Endothelial cell of umbilical vein (primary cell): ENCODE results near the gene PEDS1. TPM values are rescaled to one million over a fixed set of nuclear protein-coding genes. Genes with fewer than 3 reads are reported as not detected.
"Not testable (repeated sequence)": the region's sequence is repeated elsewhere in the genome, so short reads cannot be mapped to it uniquely, and the experiment has no call there.

Source experiments
- BruUV-seq: library from RNA; stranded (reverse); fragments of 400-500 nt; replicated peaks from 2 replicates; lab custom pipeline; 2021; lab: Mats Ljungman, UMichigan
- CTCF ChIA-PET: fragments of 300-600, 350-600 bp; sonication (Branson Sonifier 250); formaldehyde crosslinking; loops from one replicate; lab custom pipeline; 2021; ENCODE audit warnings: antibody characterized with exemption, inconsistent platforms; lab: Charles Lee
- POLR2A ChIA-PET: fragments of 300-600, 350-600 bp; sonication (Branson Sonifier 250); formaldehyde crosslinking; loops from one replicate; lab custom pipeline; 2021; ENCODE audit warnings: antibody characterized with exemption, inconsistent platforms; lab: Charles Lee
- DNase-seq: peaks from one replicate; pipeline ENCODE4 v3.0.0-alpha.2; 2011; ENCODE audit warnings: low read depth, low spot score
- FAIRE-seq: peaks from 2 replicates; lab custom pipeline; 2011; peaks lifted over from hg19 to GRCh38; lab: Jason Lieb, UNC
- H2AFZ ChIP-seq: 2 replicates; pipeline ENCODE4 v1.6.0; 2012; ENCODE audit warnings: low read depth, low read length, control low read depth, inconsistent platforms
- H3K27ac ChIP-seq: 2 replicates; pipeline ENCODE4 v1.5.1; 2011; ENCODE audit warnings: low read depth, mild to moderate bottlenecking, control low read depth, low read length, moderate library complexity; ENCODE audit not compliant: insufficient read depth
- H3K27me3 ChIP-seq, 2 experiments: 2 replicates each; pipeline versions ENCODE4 v1.6.0 to v1.6.1; 2011; ENCODE audit warnings: low read length in 2 of 2, mixed read lengths in 1 of 2; ENCODE audit not compliant: control insufficient read depth in 2 of 2, insufficient read depth in 2 of 2
- H3K36me3 ChIP-seq, 2 experiments: 2 replicates in 1 of 2; 3 replicates in 1 of 2; pipeline ENCODE4 v1.5.1; 2011; ENCODE audit warnings: low read length in 2 of 2, mild to moderate bottlenecking in 1 of 2, moderate library complexity in 1 of 2; ENCODE audit not compliant: control insufficient read depth in 2 of 2, insufficient read depth in 2 of 2; ENCODE audit errors: extremely low read depth in 1 of 2
- H3K4me1 ChIP-seq: 3 replicates; pipeline ENCODE4 v1.5.1; 2011; ENCODE audit warnings: mild to moderate bottlenecking, low read length; ENCODE audit not compliant: control insufficient read depth, insufficient read depth; ENCODE audit errors: extremely low read depth
- H3K4me2 ChIP-seq: 2 replicates; pipeline ENCODE4 v1.6.1; 2011; ENCODE audit warnings: low read length, control low read depth, mixed read lengths; ENCODE audit not compliant: insufficient read depth
- H3K4me3 ChIP-seq, 3 experiments: fragments of 200-600 bp in 1 of 3; sonication (generic), shearing (Covaris generic) in 1 of 3; replicated peaks in 1 of 3; 2 replicates each; pipeline ENCODE4 v1.5.1; 2011 to 2016; ENCODE audit warnings: control low read depth in 3 of 3, low read length in 3 of 3, mild to moderate bottlenecking in 2 of 3, inconsistent platforms in 1 of 3, low read depth in 1 of 3, moderate library complexity in 1 of 3; ENCODE audit not compliant: insufficient read depth in 1 of 3
- H3K79me2 ChIP-seq: 2 replicates; pipeline ENCODE4 v1.6.0; 2012; ENCODE audit warnings: low read length, inconsistent platforms; ENCODE audit not compliant: control insufficient read depth, insufficient read depth
- H3K9ac ChIP-seq: replicated peaks from 2 replicates; pipeline ENCODE3; 2011; ENCODE audit warnings: low read length, control low read depth; ENCODE audit not compliant: insufficient read depth; ENCODE audit errors: extremely low read depth
- H3K9me1 ChIP-seq: replicated peaks from 3 replicates; pipeline ENCODE4 v1.6.0; 2011; ENCODE audit warnings: mild to moderate bottlenecking, low read length; ENCODE audit not compliant: control insufficient read depth, insufficient read depth; ENCODE audit errors: extremely low read depth
- H3K9me3 ChIP-seq: replicated peaks from 2 replicates; pipeline ENCODE4 v1.5.1; 2012; ENCODE audit warnings: low read length, inconsistent platforms; ENCODE audit not compliant: control insufficient read depth, insufficient read depth
- H4K20me1 ChIP-seq: replicated peaks from 2 replicates; pipeline ENCODE3; 2011; ENCODE audit warnings: mild to moderate bottlenecking, low read length; ENCODE audit not compliant: control insufficient read depth, insufficient read depth; ENCODE audit errors: extremely low read depth
- EZH2 ChIP-seq: IDR thresholded peaks from 2 replicates; pipeline ENCODE4 v1.6.1; 2012; ENCODE audit warnings: borderline replicate concordance, low read depth, mild to moderate bottlenecking, moderate library complexity, low read length, inconsistent platforms; ENCODE audit not compliant: severe bottlenecking
- FOS ChIP-seq: IDR thresholded peaks from 2 replicates; pipeline ENCODE4 v1.6.1; 2011; ENCODE audit warnings: mild to moderate bottlenecking, low read length, moderate library complexity, borderline replicate concordance; ENCODE audit not compliant: insufficient read depth
- GATA2 ChIP-seq: IDR thresholded peaks from 2 replicates; pipeline ENCODE4 v1.7.0; 2011; ENCODE audit warnings: low read depth, mild to moderate bottlenecking, moderate library complexity, mixed read lengths, low read length; ENCODE audit not compliant: insufficient read length, insufficient read depth
- JUN ChIP-seq: IDR thresholded peaks from 2 replicates; pipeline ENCODE4 v1.6.1; 2011; ENCODE audit warnings: borderline replicate concordance, low read depth; ENCODE audit not compliant: insufficient read length, insufficient read depth
- MYC ChIP-seq: IDR thresholded peaks from one replicate; pipeline ENCODE4 v1.6.1; 2011; ENCODE audit warnings: mild to moderate bottlenecking, low read depth, low read length
- POLR2A ChIP-seq: IDR thresholded peaks from 2 replicates; pipeline ENCODE4 v1.6.1; 2012; ENCODE audit warnings: low read depth, mild to moderate bottlenecking, control low read depth, low read length
- POLR2AphosphoS5 ChIP-seq: IDR thresholded peaks from 2 replicates; pipeline ENCODE4 v1.6.1; 2012; ENCODE audit warnings: low read depth, mild to moderate bottlenecking, control low read depth, low read length, moderate library complexity; ENCODE audit not compliant: insufficient read depth
- dilution Hi-C: fragments of 300-500 bp; cut with MboI; formaldehyde crosslinking; loops from one replicate; pipeline ENCODE4 v1.15.0; 2019; ENCODE audit warnings: low sequenced_read_pairs; ENCODE audit not compliant: extremely low pct_ligation_motif_present
- intact Hi-C: fragments of 100-400 bp; cut with micrococcal nuclease; formaldehyde crosslinking; loops from one replicate; pipeline ENCODE4 v1.10.0; 2022
- polyA plus RNA-seq, 4 experiments: library from polyadenylated mRNA; depleted of rRNA in 3 of 4; stranded (reverse) in 3 of 4; unstranded in 1 of 4; fragments of >200 nt; gene quantifications; 2 replicates each; pipeline versions ENCODE4 v1.2.1 to v1.2.3, GENCODE V29; 2011 to 2012; ENCODE audit warnings: missing spikeins in 1 of 4
- total RNA-seq: library from RNA; stranded (reverse); gene quantifications from 2 replicates; pipeline ENCODE4 v1.2.3, GENCODE V29; 2021
- TF ChIP-seq, protein P1 (sequence below): IDR thresholded peaks from 2 replicates; pipeline ENCODE4 v1.6.1; 2011; ENCODE audit not compliant: insufficient read depth, insufficient read length
- TF ChIP-seq, protein P2 (sequence below), 2 donors: IDR thresholded peaks; 1 replicate in 1 of 2; 2 replicates in 1 of 2; pipeline ENCODE4 v1.5.1; 2011; ENCODE audit warnings: low read length in 2 of 2, mild to moderate bottlenecking in 2 of 2, moderate library complexity in 2 of 2, control low read depth in 1 of 2, inconsistent platforms in 1 of 2, low read depth in 1 of 2; ENCODE audit not compliant: insufficient read depth in 1 of 2; ENCODE audit errors: extremely low read depth in 1 of 2

The PEDS1 gene
- total and polyA plus RNA-seq, 2 donors (not counting 3 experiments of a cell fraction or from before 2014, with no cell fraction given) = 62.7 to 131 TPM

DNA sequence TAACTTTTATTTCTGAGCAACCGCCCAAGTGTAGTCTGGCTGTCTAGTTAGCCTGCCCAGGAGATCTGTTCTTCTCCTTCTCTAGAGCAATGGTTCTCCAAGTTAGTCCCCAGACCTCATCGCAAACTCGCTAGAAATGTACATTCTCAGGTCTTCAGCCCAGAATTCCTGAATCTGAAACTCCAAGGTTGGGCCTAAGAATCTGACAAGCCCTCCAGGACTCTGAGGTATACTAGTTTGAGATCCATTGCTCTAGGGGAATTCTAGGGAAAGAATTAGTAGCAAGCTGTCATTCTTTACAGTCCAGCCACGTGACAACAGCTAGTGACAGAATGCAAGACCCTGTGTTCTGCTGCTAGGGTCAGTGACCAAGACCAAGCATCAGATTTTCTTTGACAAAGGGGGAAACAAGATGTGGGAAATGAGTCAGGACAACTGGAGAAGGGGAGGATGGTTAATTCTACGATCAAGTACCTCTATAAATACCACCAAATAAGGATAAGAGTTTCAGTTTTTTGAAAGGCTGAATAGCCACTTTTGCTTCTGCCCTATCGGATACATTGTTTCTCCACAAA lies 46.4 kb downstream of the PEDS1 start:
- Histone ChIP-seq H3K36me3 (peaks cover 0 to 2% of the 10 kb centered on the region in 2 experiments), H3K79me2 (peaks cover 96% of the 10 kb centered on the region), H3K9me3 (no peaks in the 10 kb centered on the region), H3K4me3 (no peak overlapping the region), H2AFZ (no peak overlapping the region), H3K27me3 (no peaks in the 10 kb centered on the region), H3K4me2 (peak overlapping the region; percentile 6), H3K9ac (no peak overlapping the region), H3K4me1 (peaks cover 67% of the 10 kb centered on the region), H4K20me1 (peaks cover 5% of the 10 kb centered on the region), H3K27ac (peak overlapping the region; percentile 62), H3K9me1 (peaks cover 2% of the 10 kb centered on the region)
- DNase-seq = peak; percentile 73
- dilution Hi-C loops (no loop called here), intact Hi-C loops (no loop called here)
- no TSS peak for BruUV-seq
- POLR2A ChIA-PET = interaction anchor here (0.7 kb wide), 1 partner anchor 122 kb away, joined by 3 read pairs; no protein-coding TSS in a partner anchor
- FAIRE-seq = peak; percentile 66
- peak; percentile 32 for TF ChIP-seq FOS
- TF ChIP-seq GATA2 = no peak
- TF ChIP-seq, protein P1, sequence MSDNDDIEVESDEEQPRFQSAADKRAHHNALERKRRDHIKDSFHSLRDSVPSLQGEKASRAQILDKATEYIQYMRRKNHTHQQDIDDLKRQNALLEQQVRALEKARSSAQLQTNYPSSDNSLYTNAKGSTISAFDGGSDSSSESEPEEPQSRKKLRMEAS = peak; percentile 72
- TF ChIP-seq JUN = peak; percentile 68
- no peak for TF ChIP-seq MYC
- no peak for TF ChIP-seq POLR2AphosphoS5
- TF ChIP-seq POLR2A = no peak
- TF ChIP-seq, protein P2, sequence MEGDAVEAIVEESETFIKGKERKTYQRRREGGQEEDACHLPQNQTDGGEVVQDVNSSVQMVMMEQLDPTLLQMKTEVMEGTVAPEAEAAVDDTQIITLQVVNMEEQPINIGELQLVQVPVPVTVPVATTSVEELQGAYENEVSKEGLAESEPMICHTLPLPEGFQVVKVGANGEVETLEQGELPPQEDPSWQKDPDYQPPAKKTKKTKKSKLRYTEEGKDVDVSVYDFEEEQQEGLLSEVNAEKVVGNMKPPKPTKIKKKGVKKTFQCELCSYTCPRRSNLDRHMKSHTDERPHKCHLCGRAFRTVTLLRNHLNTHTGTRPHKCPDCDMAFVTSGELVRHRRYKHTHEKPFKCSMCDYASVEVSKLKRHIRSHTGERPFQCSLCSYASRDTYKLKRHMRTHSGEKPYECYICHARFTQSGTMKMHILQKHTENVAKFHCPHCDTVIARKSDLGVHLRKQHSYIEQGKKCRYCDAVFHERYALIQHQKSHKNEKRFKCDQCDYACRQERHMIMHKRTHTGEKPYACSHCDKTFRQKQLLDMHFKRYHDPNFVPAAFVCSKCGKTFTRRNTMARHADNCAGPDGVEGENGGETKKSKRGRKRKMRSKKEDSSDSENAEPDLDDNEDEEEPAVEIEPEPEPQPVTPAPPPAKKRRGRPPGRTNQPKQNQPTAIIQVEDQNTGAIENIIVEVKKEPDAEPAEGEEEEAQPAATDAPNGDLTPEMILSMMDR (IDR thresholded peaks at IDR 0.05; ENCODE audit: extremely low read depth in 1 of 2, insufficient read depth in 1 of 2, low read depth in 1 of 2, low read length in 2 of 2) = no peak
- TF ChIP-seq EZH2 = no peak
- CTCF ChIA-PET = interaction anchor here (0.6 to 2.6 kb wide), 7 partner anchors 9 to 128 kb away, joined by 3 to 14 read pairs (median 5); no protein-coding TSS in a partner anchor

DNA sequence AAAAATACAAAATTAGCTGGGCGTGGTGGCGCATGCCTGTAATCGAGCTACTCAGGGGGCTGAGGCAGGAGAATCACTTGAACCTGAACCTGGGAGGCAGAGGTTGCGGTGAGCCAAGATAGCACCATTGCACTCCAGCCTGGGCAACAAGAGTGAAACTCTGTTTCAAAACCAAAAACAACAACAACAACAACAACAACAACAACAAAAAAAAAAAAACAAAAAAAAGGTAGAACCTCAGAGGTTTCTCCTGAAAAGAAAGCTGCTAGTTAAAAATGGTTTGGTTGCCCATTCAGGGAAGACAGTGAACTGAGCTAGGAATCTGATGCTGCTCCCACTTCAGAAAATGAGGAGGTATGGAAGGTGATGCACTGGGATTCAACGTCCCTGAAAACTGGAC lies 46.9 kb downstream of the PEDS1 start:
- Histone ChIP-seq H3K4me1 (peaks cover 63% of the 10 kb centered on the region), H3K79me2 (peaks cover 96% of the 10 kb centered on the region), H3K4me2 (peak overlapping the region; percentile 6), H3K27ac (peak overlapping the region; percentile 62)
- H3K36me3 ChIP-seq, intact Hi-C loops, BruUV-seq, DNase-seq, H3K9me1 ChIP-seq, H3K27me3 ChIP-seq, H3K9me3 ChIP-seq, H3K4me3 ChIP-seq, H4K20me1 ChIP-seq, FAIRE-seq, H3K9ac ChIP-seq, H2AFZ ChIP-seq, dilution Hi-C loops: not testable (repeated sequence)
- ChIA-PET CTCF (interaction anchor here (0.6 to 2.6 kb wide), 7 partner anchors 10 to 128 kb away, joined by 3 to 14 read pairs (median 5); no protein-coding TSS in a partner anchor), POLR2A (interaction anchor here (0.7 kb wide), 1 partner anchor 121 kb away, joined by 3 read pairs; no protein-coding TSS in a partner anchor)
